Coronary artery (tissue), 2 donors: ENCODE measurements around the gene RASGRP3.

Experiments
- DNase-seq: peaks from one replicate; pipeline ENCODE4 v3.0.0-alpha.2; 2017; ENCODE audit warnings: low spot score
- H3K27ac ChIP-seq, 2 donors: fragments of 200-600 bp; sonication (generic); one replicate each; pipeline ENCODE4 v1.5.1; 2016 to 2019
- H3K4me3 ChIP-seq: fragments of 200-600 bp; sonication (generic); 2 replicates; pipeline ENCODE4 v1.5.1; 2016; ENCODE audit warnings: mild to moderate bottlenecking, moderate library complexity
- CTCF ChIP-seq: fragments of 200-600 bp; sonication (generic); IDR thresholded peaks from one replicate; pipeline ENCODE4 v1.5.1; 2019; ENCODE audit warnings: antibody characterized with exemption

The RASGRP3 gene

GRCh38 chr2:33602201-33602830, 125.9 kb downstream of the RASGRP3 start:
- no peak for DNase-seq
- Histone ChIP-seq H3K4me3 (no peak overlapping the region), H3K27ac (no peak overlapping the region)
- no peak for TF ChIP-seq CTCF

- Histone ChIP-seq H3K27ac (no peak overlapping the region), H3K4me3 (no peak overlapping the region)
- DNase-seq = no peak
- TF ChIP-seq CTCF = no peak
Measured at GRCh38 chr2:33603416-33603815, 127.0 kb downstream of the RASGRP3 start.

- Histone ChIP-seq H3K27ac (no peak overlapping the region), H3K4me3 (no peak overlapping the region)
- TF ChIP-seq CTCF = no peak
- no peak for DNase-seq
Measured at GRCh38 chr2:33605056-33605455, 128.6 kb downstream of the RASGRP3 start.

- Histone ChIP-seq H3K4me3 (no peak overlapping the region), H3K27ac (no peak overlapping the region)
- DNase-seq = no peak
- TF ChIP-seq CTCF = no peak
Measured at GRCh38 chr2:33606100-33606499, 129.7 kb downstream of the RASGRP3 start.

GRCh38 chr2:33606622-33607021, 130.2 kb downstream of the RASGRP3 start:
- TF ChIP-seq CTCF = no peak
- H3K4me3 ChIP-seq = no peak overlapping the region
- no peak overlapping the region for H3K27ac ChIP-seq
- no peak for DNase-seq

GRCh38 chr2:33607251-33607721, 130.8 kb downstream of the RASGRP3 start:
- TF ChIP-seq CTCF = no peak
- DNase-seq = no peak
- H3K27ac ChIP-seq = no peak overlapping the region
- H3K4me3 ChIP-seq = no peak overlapping the region

- Histone ChIP-seq H3K4me3 (no peak overlapping the region), H3K27ac (no peak overlapping the region)
- no peak for TF ChIP-seq CTCF
- no peak for DNase-seq
Measured at GRCh38 chr2:33607905-33608304, 131.5 kb downstream of the RASGRP3 start.
